ENCODE measurements around the gene CHAF1A.

CHAF1A gene

GRCh38 chr19:4441994-4442818 lies 39.8 kb downstream of the CHAF1A start:
- Histone ChIP-seq H3K27ac (ENCODE audit: low read length) (no peak overlapping the region), H3K36me3 (ENCODE audit: insufficient read depth, low read depth, low read length) (peaks cover 72% of the 10 kb centered on the region)

GRCh38 chr19:4442819-4443146 lies 40.3 kb downstream of the CHAF1A start:
- Histone ChIP-seq H3K4me3 (ENCODE audit: low read length) (no peak overlapping the region), H3K9me3 (ENCODE audit: insufficient read depth, low read depth, low read length) (no peaks in the 10 kb centered on the region), H3K27ac (ENCODE audit: low read length) (no peak overlapping the region), H3K4me1 (ENCODE audit: insufficient read depth, low read length) (no peaks in the 10 kb centered on the region), H3K36me3 (ENCODE audit: insufficient read depth, low read depth, low read length) (peaks cover 74% of the 10 kb centered on the region), H3K9ac (ENCODE audit: low read depth, low read length) (no peak overlapping the region), H3K27me3 (ENCODE audit: insufficient read depth, low read length) (no peaks in the 10 kb centered on the region)

More at GRCh38 chr19:4441994-4442818, 39.8 kb downstream of the CHAF1A start:
- Histone ChIP-seq H3K9ac (ENCODE audit: low read depth, low read length) (no peak overlapping the region; the same call in 1 of the 2 replicates), H3K4me1 (ENCODE audit: insufficient read depth, low read length) (no peaks in the 10 kb centered on the region), H3K4me3 (ENCODE audit: low read length) (no peak overlapping the region), H3K9me3 (ENCODE audit: insufficient read depth, low read depth, low read length) (no peaks in the 10 kb centered on the region), H3K27me3 (ENCODE audit: insufficient read depth, low read length) (no peaks in the 10 kb centered on the region)

GRCh38 chr19:4443188-4443587 lies 40.7 kb downstream of the CHAF1A start:
- no peak overlapping the region for H3K27ac ChIP-seq (ENCODE audit: low read length)
- no peak overlapping the region for H3K9ac ChIP-seq (ENCODE audit: low read depth, low read length)
- H3K9me3 ChIP-seq (ENCODE audit: insufficient read depth, low read depth, low read length), result no peaks in the 10 kb centered on the region
- H3K27me3 ChIP-seq (ENCODE audit: insufficient read depth, low read length), result no peaks in the 10 kb centered on the region
- H3K4me3 ChIP-seq (ENCODE audit: low read length), result no peak overlapping the region
- no peaks in the 10 kb centered on the region for H3K4me1 ChIP-seq (ENCODE audit: insufficient read depth, low read length)
- peaks cover 74% of the 10 kb centered on the region for H3K36me3 ChIP-seq (ENCODE audit: insufficient read depth, low read depth, low read length)

- H3K27me3 ChIP-seq (ENCODE audit: insufficient read depth, low read length), result no peaks in the 10 kb centered on the region
- no peak overlapping the region for H3K27ac ChIP-seq (ENCODE audit: low read length)
- H3K4me3 ChIP-seq (ENCODE audit: low read length), result no peak overlapping the region
- peaks cover 66% of the 10 kb centered on the region for H3K36me3 ChIP-seq (ENCODE audit: insufficient read depth, low read depth, low read length)
- H3K9me3 ChIP-seq (ENCODE audit: insufficient read depth, low read depth, low read length), result no peaks in the 10 kb centered on the region
- no peak overlapping the region for H3K9ac ChIP-seq (ENCODE audit: low read depth, low read length)
- no peaks in the 10 kb centered on the region for H3K4me1 ChIP-seq (ENCODE audit: insufficient read depth, low read length)
These were observed 41.7 kb downstream of the CHAF1A start for GRCh38 chr19:4443966-4444764.

GRCh38 chr19:4444765-4445741 lies 42.6 kb downstream of the CHAF1A start:
- Histone ChIP-seq H3K36me3 (ENCODE audit: insufficient read depth, low read depth, low read length) (peaks cover 62% of the 10 kb centered on the region), H3K9me3 (ENCODE audit: insufficient read depth, low read depth, low read length) (no peaks in the 10 kb centered on the region), H3K4me1 (ENCODE audit: insufficient read depth, low read length) (no peaks in the 10 kb centered on the region), H3K27ac (ENCODE audit: low read length) (no peak overlapping the region), H3K4me3 (ENCODE audit: low read length) (no peak overlapping the region), H3K9ac (ENCODE audit: low read depth, low read length) (no peak overlapping the region), H3K27me3 (ENCODE audit: insufficient read depth, low read length) (no peaks in the 10 kb centered on the region)

GRCh38 chr19:4445963-4446703 lies 43.7 kb downstream of the CHAF1A start:
- Histone ChIP-seq H3K27ac (ENCODE audit: low read length) (no peak overlapping the region), H3K4me3 (ENCODE audit: low read length) (no peak overlapping the region), H3K9me3 (ENCODE audit: insufficient read depth, low read depth, low read length) (no peaks in the 10 kb centered on the region), H3K4me1 (ENCODE audit: insufficient read depth, low read length) (no peaks in the 10 kb centered on the region), H3K27me3 (ENCODE audit: insufficient read depth, low read length) (no peaks in the 10 kb centered on the region), H3K36me3 (ENCODE audit: insufficient read depth, low read depth, low read length) (peaks cover 53% of the 10 kb centered on the region), H3K9ac (ENCODE audit: low read depth, low read length) (no peak overlapping the region)

GRCh38 chr19:4446704-4447200 lies 44.3 kb downstream of the CHAF1A start:
- Histone ChIP-seq H3K27ac (ENCODE audit: low read length) (no peak overlapping the region), H3K4me1 (ENCODE audit: insufficient read depth, low read length) (no peaks in the 10 kb centered on the region), H3K36me3 (ENCODE audit: insufficient read depth, low read depth, low read length) (peaks cover 59% of the 10 kb centered on the region), H3K9me3 (ENCODE audit: insufficient read depth, low read depth, low read length) (no peaks in the 10 kb centered on the region), H3K4me3 (ENCODE audit: low read length) (no peak overlapping the region), H3K9ac (ENCODE audit: low read depth, low read length) (no peak overlapping the region), H3K27me3 (ENCODE audit: insufficient read depth, low read length) (no peaks in the 10 kb centered on the region)

- Histone ChIP-seq H3K36me3 (ENCODE audit: insufficient read depth, low read depth, low read length) (peaks cover 61% of the 10 kb centered on the region), H3K4me3 (ENCODE audit: low read length) (no peak overlapping the region), H3K27me3 (ENCODE audit: insufficient read depth, low read length) (no peaks in the 10 kb centered on the region), H3K9ac (ENCODE audit: low read depth, low read length) (no peak overlapping the region), H3K27ac (ENCODE audit: low read length) (no peak overlapping the region), H3K4me1 (ENCODE audit: insufficient read depth, low read length) (no peaks in the 10 kb centered on the region), H3K9me3 (ENCODE audit: insufficient read depth, low read depth, low read length) (no peaks in the 10 kb centered on the region)
These were observed 45.1 kb downstream of the CHAF1A start for GRCh38 chr19:4447327-4448146.

GRCh38 chr19:4448147-4448985 lies 45.9 kb downstream of the CHAF1A start:
- Histone ChIP-seq H3K4me3 (ENCODE audit: low read length) (no peak overlapping the region), H3K4me1 (ENCODE audit: insufficient read depth, low read length) (no peaks in the 10 kb centered on the region), H3K9me3 (ENCODE audit: insufficient read depth, low read depth, low read length) (no peaks in the 10 kb centered on the region), H3K9ac (ENCODE audit: low read depth, low read length) (no peak overlapping the region), H3K36me3 (ENCODE audit: insufficient read depth, low read depth, low read length) (peaks cover 57% of the 10 kb centered on the region), H3K27me3 (ENCODE audit: insufficient read depth, low read length) (no peaks in the 10 kb centered on the region), H3K27ac (ENCODE audit: low read length) (no peak overlapping the region)
